B cell (primary cell): ENCODE data around the gene SH3BGRL3. TPM values are rescaled to one million over a fixed set of nuclear protein-coding genes. Genes with fewer than 3 reads are reported as not detected.
A peak's percentile ranks its signal among the peaks of the same experiment; 100 is the strongest.

Source experiments
- ATAC-seq: fragments of 200-7000 bp; cut with Tn5 transposase; one replicate; pipeline ENCODE4 v1.10.0; 2021; ENCODE audit warnings: low read depth, mild to moderate bottlenecking, moderate number of reproducible peaks, moderate library complexity
- CTCF ChIA-PET: fragments of 350-600 bp; sonication (Branson Sonifier 250); formaldehyde crosslinking; loops from one replicate; lab custom pipeline; 2021; ENCODE audit warnings: antibody characterized with exemption, inconsistent platforms; lab: Charles Lee
- POLR2A ChIA-PET: fragments of 350-600 bp; sonication (Branson Sonifier 250); formaldehyde crosslinking; loops from one replicate; lab custom pipeline; 2021; ENCODE audit warnings: antibody characterized with exemption; lab: Charles Lee
- DNase-seq: peaks from one replicate; pipeline ENCODE4 v3.0.0; 2013
- H2AFZ ChIP-seq: 2 replicates; pipeline ENCODE4 v1.6.1; 2012; ENCODE audit warnings: mild to moderate bottlenecking, low read depth, low read length; ENCODE audit not compliant: insufficient read depth, poor library complexity, severe bottlenecking
- H3K27ac ChIP-seq, 2 donors: 1 replicate in 1 of 2; 2 replicates in 1 of 2; pipeline ENCODE4 v1.5.1; 2012 to 2013; ENCODE audit warnings: low read length in 2 of 2, mild to moderate bottlenecking in 2 of 2, moderate library complexity in 1 of 2
- H3K27me3 ChIP-seq, 4 experiments: fragments of 200-600 bp in 1 of 4; sonication (generic) in 1 of 4; replicated peaks in 1 of 4; 1 replicate in 2 of 4; 2 replicates in 2 of 4; pipeline versions ENCODE4 v1.6.1 to v1.7.0; 2013 to 2016; ENCODE audit warnings: low read length in 3 of 4, mild to moderate bottlenecking in 2 of 4, mixed read lengths in 1 of 4, moderate library complexity in 1 of 4; ENCODE audit not compliant: insufficient read depth in 4 of 4, control insufficient read depth in 3 of 4; ENCODE audit errors: control extremely low read depth in 1 of 4
- H3K36me3 ChIP-seq, 2 experiments: replicated peaks in 1 of 2; 1 replicate in 1 of 2; 2 replicates in 1 of 2; pipeline versions ENCODE4 v1.6.1 to v1.7.1; 2013; ENCODE audit warnings: low read length in 1 of 2; ENCODE audit not compliant: insufficient read depth in 2 of 2, control insufficient read depth in 1 of 2; ENCODE audit errors: control extremely low read depth in 1 of 2, extremely low read depth in 1 of 2
- H3K4me1 ChIP-seq, 2 donors: fragments of 200-600 bp in 1 of 2; sonication (generic) in 1 of 2; 1 replicate in 1 of 2; 2 replicates in 1 of 2; pipeline versions ENCODE4 v1.5.1 to v1.6.1; 2013 to 2017; ENCODE audit warnings: low read length in 2 of 2; ENCODE audit not compliant: control insufficient read depth in 2 of 2, insufficient read depth in 2 of 2
- H3K4me2 ChIP-seq: replicated peaks from 2 replicates; pipeline ENCODE3; 2012; ENCODE audit warnings: mild to moderate bottlenecking, low read depth, low read length; ENCODE audit not compliant: poor library complexity, severe bottlenecking
- H3K4me3 ChIP-seq, 5 experiments: fragments of 200-600 bp in 1 of 5; sonication (generic) in 1 of 5; 1 replicate in 3 of 5; 2 replicates in 2 of 5; pipeline versions ENCODE4 v1.5.1 to v1.7.0; 2011 to 2016; ENCODE audit warnings: low read length in 4 of 5, mild to moderate bottlenecking in 4 of 5, low read depth in 2 of 5, control low read depth in 1 of 5, moderate library complexity in 1 of 5; ENCODE audit not compliant: insufficient read depth in 1 of 5; ENCODE audit errors: control extremely low read depth in 1 of 5, extremely low read depth in 1 of 5
- H3K79me2 ChIP-seq: fragments of 200-600 bp; sonication (generic); one replicate; pipeline ENCODE4 v1.6.0; 2016; ENCODE audit warnings: low read length; ENCODE audit not compliant: control insufficient read depth, insufficient read depth
- H3K9ac ChIP-seq: fragments of 200-600 bp; sonication (generic); 2 replicates; pipeline ENCODE4 v1.6.1; 2017; ENCODE audit warnings: mild to moderate bottlenecking, low read length, moderate library complexity
- H3K9me3 ChIP-seq, 3 donors: one replicate each; pipeline versions ENCODE4 v1.6.1 to v1.7.1; 2013; ENCODE audit warnings: low read length in 2 of 3; ENCODE audit not compliant: control insufficient read depth in 2 of 3, insufficient read depth in 1 of 3; ENCODE audit errors: control extremely low read depth in 1 of 3
- H4K20me1 ChIP-seq: 2 replicates; pipeline ENCODE4 v1.6.0; 2012; ENCODE audit warnings: mild to moderate bottlenecking, low read length; ENCODE audit not compliant: insufficient read depth, control insufficient read depth, poor library complexity, severe bottlenecking
- H3K27ac Mint-ChIP-seq: one replicate; pipeline ENCODE4 v1.8.0; 2021; ENCODE audit warnings: mixed read lengths
- H3K27me3 Mint-ChIP-seq: one replicate; pipeline ENCODE4 v1.8.0; 2021; ENCODE audit warnings: mixed read lengths
- H3K4me1 Mint-ChIP-seq: one replicate; pipeline ENCODE4 v1.8.0; 2021; ENCODE audit warnings: mixed read lengths
- H3K4me3 Mint-ChIP-seq: one replicate; pipeline ENCODE4 v1.8.0; 2021; ENCODE audit warnings: mixed read lengths
- H3K9me3 Mint-ChIP-seq: one replicate; pipeline ENCODE4 v1.8.0; 2022; ENCODE audit warnings: mixed read lengths; ENCODE audit not compliant: insufficient read depth
- EZH2 ChIP-seq: IDR thresholded peaks from 2 replicates; pipeline ENCODE4 v1.6.1; 2012; ENCODE audit warnings: borderline replicate concordance, low read depth, mild to moderate bottlenecking, moderate library complexity, low read length; ENCODE audit not compliant: insufficient read depth, poor library complexity, severe bottlenecking
- WGBS: methylation state at CpG from one replicate; pipeline ENCODE4 v1.1.5; 2013; ENCODE audit warnings: missing lambda C conversion rate; ENCODE audit not compliant: insufficient coverage; 5-methylcytosine and 5-hydroxymethylcytosine counted together
- intact Hi-C: fragments of 100-400 bp; cut with micrococcal nuclease; formaldehyde crosslinking; loops from one replicate; pipeline ENCODE4 v1.10.0; 2022
- polyA plus RNA-seq: library from polyadenylated mRNA; depleted of rRNA; stranded (reverse); fragments of >200 nt; gene quantifications from 2 replicates; pipeline ENCODE4 v1.2.3, GENCODE V29; 2012
- total RNA-seq, 2 donors: library from RNA; stranded (reverse); fragments of 120-200 nt in 1 of 2; gene quantifications; 1 replicate in 1 of 2; 2 replicates in 1 of 2; pipeline versions ENCODE4 v1.2.3 to v1.2.4, GENCODE V29; 2013 to 2022
- TF ChIP-seq, protein P1 (sequence below): fragments of 200-600 bp; IDR thresholded peaks from one replicate; pipeline ENCODE4 v1.8.0; 2022; ENCODE audit warnings: antibody characterized with exemption, mild to moderate bottlenecking

The SH3BGRL3 gene
- total and polyA plus RNA-seq, 2 donors (not counting 1 experiment from before 2014, with no cell fraction given), result 150 to 232 TPM

DNA sequence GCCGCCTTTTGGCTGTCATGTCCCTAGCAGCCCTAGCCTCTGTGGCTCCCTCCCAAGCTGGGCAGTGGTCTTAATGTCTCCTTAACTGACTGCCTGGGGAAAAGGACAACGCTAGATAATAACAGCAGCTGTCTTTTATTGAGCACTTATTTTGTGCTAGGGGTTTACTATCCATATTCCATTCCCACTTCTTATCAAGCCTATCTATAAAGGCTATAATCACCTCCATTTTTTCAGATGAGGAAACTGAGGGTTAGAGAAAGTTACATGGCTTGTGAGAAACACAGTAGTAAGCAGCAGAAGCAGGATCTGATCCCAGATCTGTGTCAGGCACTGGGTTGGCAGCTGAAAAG is 6.2 kb downstream of the SH3BGRL3 start:
- H3K9ac ChIP-seq, result peak overlapping the region; percentile 6
- CTCF ChIA-PET, result interaction anchor here (1.2 to 26.4 kb wide), 7 partner anchors 9 to 186 kb away, joined by 3 to 1400 read pairs (median 24); partner anchors contain the start of genes CD52, CEP85, SH3BGRL3 and UBXN11
- peaks cover 95% of the 10 kb centered on the region for H3K4me1 Mint-ChIP-seq
- H3K27me3 Mint-ChIP-seq, result no peaks in the 10 kb centered on the region
- H3K4me1 ChIP-seq, result peaks cover 84 to 94% of the 10 kb centered on the region in 2 donors
- H3K27ac ChIP-seq, result peak overlapping the region; percentile 93 to 96
- peak overlapping the region; percentile 97 for H3K27ac Mint-ChIP-seq
- peaks cover 11% of the 10 kb centered on the region for H4K20me1 ChIP-seq
- H3K9me3 Mint-ChIP-seq, result no peaks in the 10 kb centered on the region
- POLR2A ChIA-PET, result interaction anchor here (2.0 to 21.9 kb wide), 4 partner anchors 10 to 32 kb away, joined by 8 to 1239 read pairs (median 32); partner anchors contain the start of genes CD52 and UBXN11
- H2AFZ ChIP-seq, result no peak overlapping the region
- WGBS, result 90% methylated on average over 1 of the region's 2 CpGs
- ATAC-seq (no peak), DNase-seq (no peak)
- no peaks in the 10 kb centered on the region for H3K27me3 ChIP-seq
- peak overlapping the region; percentile 44 for H3K4me3 Mint-ChIP-seq
- peaks cover 23% of the 10 kb centered on the region for H3K79me2 ChIP-seq
- H3K4me2 ChIP-seq, result peak overlapping the region; percentile 65
- H3K36me3 ChIP-seq, result peaks cover 2 to 18% of the 10 kb centered on the region in 2 experiments
- H3K4me3 ChIP-seq, result peak overlapping the region in 1 of 5 experiments; percentile 18
- intact Hi-C loops, result loop anchor here (2.0 to 10.0 kb wide), 4 partner anchors 54 to 1889 kb away; partner anchors contain the start of genes CEP85, HMGN2 and PTAFR
- no peak for TF ChIP-seq EZH2
- TF ChIP-seq, protein P1, sequence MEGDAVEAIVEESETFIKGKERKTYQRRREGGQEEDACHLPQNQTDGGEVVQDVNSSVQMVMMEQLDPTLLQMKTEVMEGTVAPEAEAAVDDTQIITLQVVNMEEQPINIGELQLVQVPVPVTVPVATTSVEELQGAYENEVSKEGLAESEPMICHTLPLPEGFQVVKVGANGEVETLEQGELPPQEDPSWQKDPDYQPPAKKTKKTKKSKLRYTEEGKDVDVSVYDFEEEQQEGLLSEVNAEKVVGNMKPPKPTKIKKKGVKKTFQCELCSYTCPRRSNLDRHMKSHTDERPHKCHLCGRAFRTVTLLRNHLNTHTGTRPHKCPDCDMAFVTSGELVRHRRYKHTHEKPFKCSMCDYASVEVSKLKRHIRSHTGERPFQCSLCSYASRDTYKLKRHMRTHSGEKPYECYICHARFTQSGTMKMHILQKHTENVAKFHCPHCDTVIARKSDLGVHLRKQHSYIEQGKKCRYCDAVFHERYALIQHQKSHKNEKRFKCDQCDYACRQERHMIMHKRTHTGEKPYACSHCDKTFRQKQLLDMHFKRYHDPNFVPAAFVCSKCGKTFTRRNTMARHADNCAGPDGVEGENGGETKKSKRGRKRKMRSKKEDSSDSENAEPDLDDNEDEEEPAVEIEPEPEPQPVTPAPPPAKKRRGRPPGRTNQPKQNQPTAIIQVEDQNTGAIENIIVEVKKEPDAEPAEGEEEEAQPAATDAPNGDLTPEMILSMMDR, result no peak
- H3K9me3 ChIP-seq, result no peaks in the 10 kb centered on the region
